Germinal center (tissue), 1 donor: ENCODE data around the gene APELA.
"Not testable (repeated sequence)": the region's sequence is repeated elsewhere in the genome, so short reads cannot be mapped to it uniquely, and the experiment has no call there.

Experiments used
- DNase-seq: peaks from one replicate; pipeline ENCODE4 v3.0.0; 2012; ENCODE audit warnings: mixed read lengths, low spot score

APELA gene

DNA sequence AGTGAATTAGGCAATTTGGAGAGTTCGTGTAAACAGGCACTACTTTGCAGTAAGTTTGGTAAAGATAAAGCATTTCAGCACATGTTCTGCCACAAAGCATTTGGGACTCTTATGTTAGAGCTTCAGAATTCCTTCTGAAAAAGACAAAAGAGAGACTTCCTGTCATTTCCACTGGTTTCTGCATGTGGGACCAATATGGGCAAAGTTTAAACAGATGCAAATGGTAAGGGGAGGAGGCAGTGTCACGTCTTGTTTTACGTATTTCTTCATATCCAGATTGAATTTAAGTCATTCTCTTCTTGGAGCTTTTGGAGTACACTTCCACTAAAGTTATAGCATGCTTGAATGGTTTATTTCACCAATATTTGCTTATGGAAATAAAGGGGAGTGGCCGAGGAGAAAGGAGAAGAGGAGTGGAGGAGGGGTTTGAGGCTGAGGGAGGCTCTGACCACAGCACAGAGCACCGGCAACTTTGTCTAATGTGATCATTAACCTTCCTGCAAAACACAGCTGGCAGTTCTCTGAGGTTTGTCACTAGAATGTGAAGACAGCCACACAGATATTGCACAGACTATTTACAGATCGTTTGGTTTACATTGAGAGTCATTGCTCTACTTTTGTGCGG, at the start of gene APELA:
TSS of gene APELA (plus strand) at position 479 of the 625 bp plus-strand sequence. CDS start 154 bp downstream, outside the sequence.
- DNase-seq = no peak

DNA sequence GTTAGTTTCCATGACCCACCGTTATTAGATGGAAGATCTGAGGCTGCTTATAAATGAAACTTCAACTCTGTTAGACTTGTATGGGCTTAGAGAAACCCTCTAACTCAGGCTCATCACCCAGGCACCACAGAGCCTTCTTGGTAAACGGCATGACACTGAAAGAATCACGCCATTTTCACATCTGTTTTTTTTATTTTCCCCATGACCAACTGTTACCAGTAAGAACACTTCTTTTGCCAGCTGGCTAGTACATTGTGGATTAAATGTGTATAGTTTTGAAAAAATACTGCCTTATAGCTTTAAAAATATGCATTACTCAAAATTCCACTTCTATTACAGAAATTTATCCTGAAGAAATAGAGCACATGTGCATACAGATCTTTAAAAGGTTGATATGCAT, 48.0 kb upstream of the APELA start:
- no peak for DNase-seq

DNA sequence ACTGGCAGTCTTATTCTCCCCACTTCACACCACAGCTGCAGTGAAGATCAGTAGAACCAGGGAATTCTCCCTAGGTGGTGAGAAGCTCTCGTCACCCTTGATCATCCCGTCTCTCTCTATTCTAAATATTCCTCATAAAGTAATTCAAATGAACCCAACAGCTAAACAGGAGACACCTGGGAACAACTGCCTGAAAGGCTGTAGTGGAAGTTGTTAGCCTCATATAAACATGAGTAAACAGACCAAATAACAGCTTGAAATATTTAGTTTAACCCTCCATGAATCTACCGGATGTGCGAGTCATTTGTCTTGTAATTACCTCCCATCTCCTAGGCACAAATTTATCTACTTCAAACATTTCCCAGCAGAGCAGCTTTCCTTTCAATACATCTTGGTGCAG, 30.4 kb upstream of the APELA start:
- no peak for DNase-seq

DNA sequence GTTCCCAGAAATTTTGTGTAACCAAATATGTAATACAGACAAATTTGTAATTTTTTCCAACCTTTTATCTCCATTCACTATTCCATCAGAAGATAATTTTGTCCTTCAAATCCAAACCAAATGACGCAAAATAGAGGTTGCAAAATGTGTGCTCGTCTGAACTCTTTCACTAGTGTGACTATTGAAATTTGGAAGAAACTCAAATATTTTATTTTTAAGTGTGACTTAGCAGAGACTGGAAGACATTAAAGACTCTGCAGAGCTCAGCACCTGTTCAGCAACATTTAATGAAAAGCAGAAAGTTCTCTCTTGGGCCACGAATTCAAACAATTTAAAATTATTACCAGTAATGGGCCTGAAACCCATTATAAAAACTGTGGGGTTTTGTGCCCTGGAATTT, 30.0 kb upstream of the APELA start:
- DNase-seq = no peak

DNA sequence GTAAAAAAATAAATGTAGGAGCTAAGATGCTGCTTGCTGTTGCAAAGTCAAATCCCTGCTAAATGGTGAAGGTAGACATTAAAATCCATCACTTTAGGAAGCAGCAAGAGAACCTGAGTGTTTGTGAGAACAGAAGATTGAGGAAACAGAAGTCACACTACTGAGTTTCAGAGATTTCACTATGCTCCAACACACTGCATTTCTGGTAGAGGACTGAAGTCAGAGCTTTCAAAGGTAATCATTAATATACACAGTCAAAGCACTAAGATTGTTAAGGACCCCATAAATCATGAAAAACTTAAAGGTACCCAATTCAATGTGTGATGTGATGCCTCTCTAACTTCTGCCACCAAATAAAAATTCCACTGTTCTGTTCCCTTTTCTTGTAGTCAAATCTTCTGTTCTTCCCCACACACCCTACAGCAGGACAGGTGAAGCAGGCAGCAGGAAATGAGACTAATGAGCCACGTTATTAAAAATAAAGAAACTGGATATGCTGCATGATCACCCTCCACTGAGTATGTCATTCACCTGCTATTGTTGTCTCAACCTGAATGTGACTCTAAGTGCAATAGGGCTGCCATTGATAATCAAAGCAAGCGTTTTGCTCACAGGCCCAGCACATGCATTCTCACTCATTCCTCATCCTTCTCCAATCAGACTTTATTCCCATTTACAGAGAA, 28.9 kb upstream of the APELA start:
- DNase-seq = no peak

- DNase-seq = no peak
Observed at GRCh38 chr4:164856396-164856795, 20.6 kb upstream of the APELA start.

DNA sequence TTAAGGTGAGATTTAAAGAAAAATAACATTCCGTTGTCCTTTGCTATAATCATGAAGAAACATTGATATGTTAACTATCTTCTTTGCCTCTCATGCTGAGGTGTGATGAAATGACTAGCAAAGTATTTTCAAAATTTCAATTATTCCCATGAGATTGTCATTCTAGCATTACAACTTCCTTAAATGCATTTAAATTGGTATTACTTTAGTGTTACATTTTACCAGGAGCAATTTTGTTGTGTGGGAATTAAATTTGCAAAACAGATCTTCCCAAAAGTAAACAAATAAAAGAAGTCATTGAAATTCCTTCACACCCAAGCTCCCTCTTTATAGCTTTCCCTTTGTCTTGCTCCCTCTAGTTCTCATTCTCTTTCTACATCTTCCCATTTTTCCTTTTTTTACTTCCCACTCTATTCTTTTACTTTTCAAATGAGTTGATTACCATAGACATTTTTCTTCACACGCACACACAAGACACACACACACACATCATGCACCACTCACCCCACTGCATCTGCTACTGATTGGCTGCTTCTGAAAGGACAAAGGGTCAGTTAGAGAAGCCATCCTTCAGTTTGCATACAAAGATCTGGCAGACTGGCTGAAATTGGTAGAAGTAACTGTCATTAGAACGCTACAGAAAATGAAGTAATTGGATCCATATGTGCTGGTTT, 10.0 kb upstream of the APELA start:
- DNase-seq = no peak

DNA sequence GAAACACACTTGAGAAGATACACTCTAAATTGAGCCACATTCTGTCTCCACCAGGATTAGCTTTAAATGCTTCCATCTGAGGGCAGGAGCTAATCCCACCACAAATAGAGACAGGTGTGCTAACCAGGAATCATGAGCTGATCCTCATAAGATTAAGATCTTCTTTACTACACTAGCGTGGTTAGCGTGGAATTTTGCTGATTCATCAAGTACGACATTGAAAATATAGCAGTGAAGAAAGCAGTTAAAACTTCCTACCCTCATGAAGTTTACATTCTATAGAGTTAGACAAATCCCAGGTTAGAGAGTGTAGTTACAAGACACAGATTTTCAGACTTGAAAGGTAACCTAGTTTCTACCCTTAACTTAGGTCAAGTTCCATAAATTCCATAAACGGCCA, 5.3 kb upstream of the APELA start:
- DNase-seq = no peak

DNA sequence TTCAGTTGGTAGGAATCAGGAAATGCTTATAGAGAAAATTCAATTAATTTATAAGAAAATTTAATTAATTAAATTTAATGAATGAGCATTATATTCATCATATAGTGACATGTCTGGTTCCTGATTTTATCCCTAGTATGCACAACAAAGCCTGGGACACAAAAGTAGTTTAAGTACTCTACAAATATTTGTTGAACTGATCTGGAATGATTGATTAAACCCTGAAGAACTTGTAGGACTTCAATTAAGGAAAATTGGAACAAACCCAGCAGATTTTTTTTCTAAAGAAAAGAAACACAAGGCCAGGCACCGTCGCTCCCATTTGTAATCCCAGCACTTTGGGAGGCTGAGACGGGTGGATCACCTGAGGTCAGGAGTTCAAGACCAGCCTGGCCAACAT, 4.5 kb upstream of the APELA start:
- DNase-seq = no peak

DNA sequence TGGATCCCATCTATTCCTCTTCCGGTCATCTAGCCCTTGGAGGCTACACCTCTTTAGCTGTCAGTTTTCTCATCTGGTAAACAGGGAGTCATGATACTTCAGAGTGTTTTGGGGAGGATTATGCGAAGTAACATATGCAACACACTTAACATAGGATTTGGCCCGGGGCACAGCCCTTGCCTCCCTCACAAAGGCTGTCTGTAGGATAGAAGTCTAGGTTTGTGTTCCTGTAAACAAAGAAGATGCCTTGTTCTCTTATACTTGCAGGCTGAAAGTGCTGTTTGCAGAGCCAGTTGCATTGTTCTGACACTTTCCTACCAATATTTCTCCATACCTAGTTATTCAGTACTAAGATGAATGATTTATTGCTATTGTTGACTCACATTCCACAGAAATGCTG, 2.2 kb upstream of the APELA start:
- DNase-seq = no peak

- no peak for DNase-seq
Observed at GRCh38 chr4:164880489-164881262, 3.7 kb downstream of the APELA start.

DNA sequence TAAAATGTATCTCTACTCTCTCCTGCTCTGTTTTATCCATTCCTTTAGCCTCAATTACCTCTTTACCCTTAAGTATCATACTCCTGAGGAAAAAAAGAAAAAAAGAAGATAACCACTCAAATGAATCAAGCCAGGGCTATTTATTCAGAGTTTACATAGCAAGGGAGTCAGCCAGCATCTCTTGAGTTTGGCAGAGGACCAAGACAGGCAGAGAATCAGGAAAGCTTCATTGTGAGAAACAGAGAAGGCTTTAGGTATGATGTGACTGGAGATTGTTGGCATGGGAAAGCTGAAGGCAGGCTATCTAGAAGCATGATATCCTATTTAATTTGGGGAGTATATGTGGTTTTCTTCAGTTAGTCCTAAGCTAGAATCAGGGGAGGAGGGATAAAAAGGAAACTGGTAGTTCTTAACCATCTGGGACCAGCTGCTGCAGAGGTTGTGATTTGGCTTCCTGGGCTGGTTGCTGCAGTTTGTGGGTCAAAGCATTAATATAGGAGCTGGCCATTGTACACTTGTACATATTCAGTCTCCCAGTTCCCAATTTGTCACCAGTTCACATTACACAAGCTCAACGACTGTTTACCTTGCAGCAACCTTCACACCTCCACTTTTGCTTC, 11.2 kb downstream of the APELA start:
- DNase-seq = no peak

GRCh38 chr4:164890691-164891090, 13.7 kb downstream of the APELA start:
- no peak for DNase-seq

GRCh38 chr4:164892018-164892417, 15.0 kb downstream of the APELA start:
- DNase-seq = no peak

- no peak for DNase-seq
Observed at GRCh38 chr4:164894702-164895101, 17.7 kb downstream of the APELA start.

GRCh38 chr4:164902608-164903007, 25.6 kb downstream of the APELA start:
- DNase-seq = no peak

DNA sequence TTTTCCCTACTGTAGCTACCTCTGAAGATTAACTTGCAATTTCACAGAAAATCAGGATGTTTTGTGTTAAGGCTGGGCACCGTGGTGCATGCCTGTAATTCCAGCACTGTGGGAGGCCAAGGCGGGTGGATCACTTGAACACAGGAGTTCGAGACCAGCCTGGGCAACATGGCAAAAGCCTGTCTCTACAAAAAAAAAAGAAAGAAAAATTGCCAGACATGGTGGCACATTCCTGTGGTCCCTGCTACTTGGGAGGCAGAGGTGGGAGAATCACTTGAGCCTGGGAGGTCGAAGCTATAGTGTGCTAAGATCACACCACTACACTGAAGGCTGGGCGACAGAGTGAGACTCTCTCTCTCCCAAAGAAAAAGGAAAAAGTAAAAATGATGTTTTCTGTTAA, 27.4 kb downstream of the APELA start:
- DNase-seq = no peak

- DNase-seq = no peak
Observed at GRCh38 chr4:164904941-164905340, 28.0 kb downstream of the APELA start.

DNA sequence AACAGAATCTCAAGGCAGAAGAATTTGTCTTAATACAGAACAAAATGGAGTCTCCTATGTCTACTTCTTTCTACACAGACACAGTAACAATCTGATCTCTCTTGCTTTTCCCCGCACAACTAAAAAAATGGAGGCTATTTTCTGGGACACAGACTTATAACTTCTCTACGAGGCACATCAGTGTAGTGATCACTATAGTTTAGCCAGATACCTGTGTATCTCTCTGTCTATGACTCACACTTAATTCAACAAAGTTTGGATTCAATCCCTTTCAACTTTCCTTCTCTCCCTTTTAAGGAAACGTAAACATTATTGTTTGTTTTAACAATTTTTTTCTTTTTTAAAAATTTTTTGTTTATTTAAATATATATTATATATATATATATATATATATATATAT, 29.4 kb downstream of the APELA start:
- no peak for DNase-seq

GRCh38 chr4:164913506-164913905, 36.5 kb downstream of the APELA start:
- not testable (repeated sequence) for DNase-seq

GRCh38 chr4:164918956-164919355, 42.0 kb downstream of the APELA start:
- DNase-seq = no peak

GRCh38 chr4:164924670-164925238, 47.8 kb downstream of the APELA start:
- no peak for DNase-seq
